NT2/D1 (cell line): ENCODE measurements around the gene SCD5.

Experiments used
- DNase-seq: peaks from one replicate; pipeline ENCODE4 v3.0.0-alpha.2; 2011; ENCODE audit warnings: low read depth, low spot score
- H3K27me3 ChIP-seq: 2 replicates; pipeline ENCODE4 v1.6.0; 2011; ENCODE audit warnings: mild to moderate bottlenecking; ENCODE audit not compliant: insufficient read length, insufficient read depth
- H3K36me3 ChIP-seq: 2 replicates; pipeline ENCODE4 v1.6.1; 2011; ENCODE audit warnings: mild to moderate bottlenecking, low read length, mixed read lengths; ENCODE audit not compliant: insufficient read depth, insufficient read length
- H3K4me1 ChIP-seq: 2 replicates; pipeline ENCODE4 v1.5.1; 2011; ENCODE audit not compliant: insufficient read depth, insufficient read length
- H3K4me3 ChIP-seq: 2 replicates; pipeline ENCODE4 v1.5.1; 2011; ENCODE audit warnings: low read depth; ENCODE audit not compliant: insufficient read length
- H3K9ac ChIP-seq: 2 replicates; pipeline ENCODE4 v1.6.0; 2011; ENCODE audit warnings: low read depth; ENCODE audit not compliant: insufficient read length
- H3K9me3 ChIP-seq: 2 replicates; pipeline ENCODE4 v1.5.1; 2011; ENCODE audit warnings: mild to moderate bottlenecking, low read length; ENCODE audit not compliant: insufficient read depth
- SUZ12 ChIP-seq: IDR thresholded peaks from 2 replicates; pipeline ENCODE4 v1.6.1; 2011; ENCODE audit not compliant: insufficient read length, insufficient read depth; ENCODE audit errors: extremely low read depth
- YY1 ChIP-seq: IDR thresholded peaks from 2 replicates; pipeline ENCODE4 v1.6.1; 2011; ENCODE audit not compliant: insufficient read length, insufficient read depth
- ZNF274 ChIP-seq: IDR thresholded peaks from 2 replicates; pipeline ENCODE4 v1.6.1; 2011; ENCODE audit warnings: mild to moderate bottlenecking, low read depth, low read length

Gene SCD5

GRCh38 chr4:82746705-82747574, 51.7 kb downstream of the SCD5 start:
- H3K4me3 ChIP-seq = no peak overlapping the region
- no peaks in the 10 kb centered on the region for H3K36me3 ChIP-seq
- no peak for DNase-seq
- no peaks in the 10 kb centered on the region for H3K9me3 ChIP-seq
- TF ChIP-seq YY1 = no peak
- TF ChIP-seq SUZ12 = no peak
- no peak for TF ChIP-seq ZNF274
- peaks cover 2% of the 10 kb centered on the region for H3K4me1 ChIP-seq
- no peak overlapping the region for H3K9ac ChIP-seq
- no peaks in the 10 kb centered on the region for H3K27me3 ChIP-seq

- H3K9ac ChIP-seq = no peak overlapping the region
- no peak for DNase-seq
- TF ChIP-seq ZNF274 = no peak
- TF ChIP-seq YY1 = no peak
- TF ChIP-seq SUZ12 = no peak
- no peaks in the 10 kb centered on the region for H3K27me3 ChIP-seq
- H3K4me3 ChIP-seq = no peak overlapping the region
- H3K36me3 ChIP-seq = no peaks in the 10 kb centered on the region
- H3K4me1 ChIP-seq = peaks cover 2% of the 10 kb centered on the region
- H3K9me3 ChIP-seq = no peaks in the 10 kb centered on the region
Observed at GRCh38 chr4:82745173-82745842, 53.3 kb downstream of the SCD5 start.

- Histone ChIP-seq H3K27me3 (no peaks in the 10 kb centered on the region), H3K9me3 (no peaks in the 10 kb centered on the region), H3K4me1 (peaks cover 2% of the 10 kb centered on the region), H3K4me3 (no peak overlapping the region), H3K9ac (no peak overlapping the region), H3K36me3 (no peaks in the 10 kb centered on the region)
- TF ChIP-seq ZNF274 = no peak
- no peak for TF ChIP-seq SUZ12
- no peak for TF ChIP-seq YY1
- no peak for DNase-seq
Observed at GRCh38 chr4:82744284-82744968, 54.2 kb downstream of the SCD5 start.

GRCh38 chr4:82741188-82741587, 57.4 kb downstream of the SCD5 start:
- Histone ChIP-seq H3K36me3 (no peaks in the 10 kb centered on the region), H3K9me3 (no peaks in the 10 kb centered on the region), H3K4me3 (no peak overlapping the region), H3K4me1 (no peaks in the 10 kb centered on the region), H3K9ac (no peak overlapping the region), H3K27me3 (no peaks in the 10 kb centered on the region)
- TF ChIP-seq SUZ12 (no peak), YY1 (no peak), ZNF274 (no peak)
- DNase-seq = no peak

GRCh38 chr4:82739287-82740190, 59.1 kb downstream of the SCD5 start:
- H3K4me3 ChIP-seq = no peak overlapping the region
- no peaks in the 10 kb centered on the region for H3K9me3 ChIP-seq
- H3K4me1 ChIP-seq = no peaks in the 10 kb centered on the region
- TF ChIP-seq SUZ12 (no peak), YY1 (no peak), ZNF274 (no peak)
- DNase-seq = peak; percentile 44
- H3K27me3 ChIP-seq = no peaks in the 10 kb centered on the region
- no peak overlapping the region for H3K9ac ChIP-seq
- H3K36me3 ChIP-seq = no peaks in the 10 kb centered on the region

- no peak overlapping the region for H3K9ac ChIP-seq
- no peak overlapping the region for H3K4me3 ChIP-seq
- H3K4me1 ChIP-seq = no peaks in the 10 kb centered on the region
- TF ChIP-seq ZNF274 (no peak), YY1 (no peak), SUZ12 (no peak)
- no peaks in the 10 kb centered on the region for H3K27me3 ChIP-seq
- no peaks in the 10 kb centered on the region for H3K9me3 ChIP-seq
- no peak for DNase-seq
- H3K36me3 ChIP-seq = no peaks in the 10 kb centered on the region
Observed at GRCh38 chr4:82737354-82737753, 61.2 kb downstream of the SCD5 start.
